Neural cell (in vitro differentiated cells): ENCODE results near the gene SLC10A7.

Source experiments
- CTCF ChIP-seq: fragments of 450-650 bp; IDR thresholded peaks from 2 replicates; pipeline ENCODE4 v1.5.1; 2014; ENCODE audit warnings: antibody characterized with exemption, mild to moderate bottlenecking, moderate library complexity; ENCODE audit not compliant: poor library complexity, severe bottlenecking
- EP300 ChIP-seq: fragments of 450-650 bp; conservative IDR thresholded peaks from 2 replicates; pipeline ENCODE4 v1.6.1; 2014; ENCODE audit warnings: antibody characterized with exemption, mild to moderate bottlenecking, moderate library complexity; ENCODE audit not compliant: poor library complexity, severe bottlenecking
- EZH2 ChIP-seq: fragments of 200-600, 300-800 bp; shearing (Covaris generic), sonication (generic); IDR thresholded peaks from 2 replicates; pipeline ENCODE4 v1.6.1; 2014; ENCODE audit warnings: antibody characterized with exemption, low read length, borderline replicate concordance, mild to moderate bottlenecking; ENCODE audit not compliant: insufficient read depth, poor library complexity, severe bottlenecking
- POLR2AphosphoS5 ChIP-seq: IDR thresholded peaks from 2 replicates; pipeline ENCODE4 v1.6.1; 2012
- RAD21 ChIP-seq: fragments of 450-650 bp; conservative IDR thresholded peaks from 2 replicates; pipeline ENCODE4 v1.6.1; 2014; ENCODE audit warnings: antibody characterized with exemption, mild to moderate bottlenecking, moderate library complexity
- REST ChIP-seq: IDR thresholded peaks from 2 replicates; pipeline ENCODE4 v1.6.1; 2012; ENCODE audit warnings: borderline replicate concordance
- TAF1 ChIP-seq: IDR thresholded peaks from 2 replicates; pipeline ENCODE4 v1.6.1; 2012; ENCODE audit warnings: low read depth

- TF ChIP-seq CTCF: no peak
- no peak for TF ChIP-seq TAF1
- TF ChIP-seq REST: no peak
- TF ChIP-seq RAD21: no peak
- no peak for TF ChIP-seq EP300
- TF ChIP-seq EZH2: no peak
- no peak for TF ChIP-seq POLR2AphosphoS5
These were observed 15.5 kb downstream of the SLC10A7 start for GRCh38 chr4:146506272-146506671.
